Measurements from ENCODE around the gene USHBP1.

Gene USHBP1

GRCh38 chr19:17242431-17243208, 21.9 kb downstream of the USHBP1 start:
- peak overlapping the region; percentile 79 for H3K4me3 ChIP-seq (ENCODE audit: low read depth, low read length)
- no peak for DNase-seq (ENCODE audit: low read depth)
- in situ Hi-C loops (cut with HindIII; ENCODE audit: low sequenced_read_pairs) = loop anchor here (10.0 kb wide), 1 partner anchor 78 kb away; no protein-coding TSS in a partner anchor
- TF ChIP-seq CTCF (IDR thresholded peaks at IDR 0.05; ENCODE audit: low read depth, low read length, missing control alignments) = no peak

DNA sequence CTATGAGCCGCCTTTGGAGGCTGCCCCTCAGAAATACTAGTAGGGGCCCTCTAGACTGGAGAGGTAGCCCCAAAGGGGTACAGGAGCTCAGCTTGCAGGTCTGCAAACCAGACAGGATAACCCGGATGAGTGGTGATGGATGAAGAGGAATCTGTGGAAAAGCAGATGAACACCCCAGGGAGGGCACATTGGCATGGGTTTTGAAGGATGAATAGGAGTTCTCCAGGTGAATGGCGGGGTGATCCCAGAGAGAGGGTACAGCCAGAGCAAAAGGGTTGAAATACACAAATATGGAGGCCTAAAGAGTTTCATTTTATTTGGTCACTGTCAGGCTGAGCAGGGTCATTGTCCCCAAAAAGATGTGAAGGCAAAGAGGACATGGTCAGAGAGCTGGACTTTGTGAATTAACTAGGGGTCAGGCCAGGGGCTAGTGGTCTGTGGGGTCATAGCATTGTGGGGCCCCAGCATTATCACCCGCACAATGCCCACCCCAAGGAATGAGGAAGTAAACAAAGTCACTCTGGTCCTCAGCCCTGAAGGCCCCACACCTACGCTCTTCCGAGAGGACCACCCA, 23.6 kb downstream of the USHBP1 start:
- no peak overlapping the region for H3K4me3 ChIP-seq (ENCODE audit: low read depth, low read length)
- in situ Hi-C loops (cut with HindIII; ENCODE audit: low sequenced_read_pairs) = loop anchor here (10.0 kb wide), 1 partner anchor 76 kb away; no protein-coding TSS in a partner anchor
- no peak for DNase-seq (ENCODE audit: low read depth)
- TF ChIP-seq CTCF (IDR thresholded peaks at IDR 0.05; ENCODE audit: low read depth, low read length, missing control alignments) = no peak

- no peak for DNase-seq (ENCODE audit: low read depth)
- in situ Hi-C loops (cut with HindIII; ENCODE audit: low sequenced_read_pairs) = loop anchor here (10.0 kb wide), 1 partner anchor 75 kb away; no protein-coding TSS in a partner anchor
- no peak for TF ChIP-seq CTCF (IDR thresholded peaks at IDR 0.05; ENCODE audit: low read depth, low read length, missing control alignments)
- H3K4me3 ChIP-seq (ENCODE audit: low read depth, low read length) = no peak overlapping the region
These were observed 24.3 kb downstream of the USHBP1 start for GRCh38 chr19:17240062-17240752.

GRCh38 chr19:17237747-17238706, 26.5 kb downstream of the USHBP1 start:
- TF ChIP-seq CTCF (IDR thresholded peaks at IDR 0.05; ENCODE audit: low read depth, low read length, missing control alignments) = no peak
- in situ Hi-C loops (cut with HindIII; ENCODE audit: low sequenced_read_pairs) = no loop called here
- no peak for DNase-seq (ENCODE audit: low read depth)
- no peak overlapping the region for H3K4me3 ChIP-seq (ENCODE audit: low read depth, low read length)

DNA sequence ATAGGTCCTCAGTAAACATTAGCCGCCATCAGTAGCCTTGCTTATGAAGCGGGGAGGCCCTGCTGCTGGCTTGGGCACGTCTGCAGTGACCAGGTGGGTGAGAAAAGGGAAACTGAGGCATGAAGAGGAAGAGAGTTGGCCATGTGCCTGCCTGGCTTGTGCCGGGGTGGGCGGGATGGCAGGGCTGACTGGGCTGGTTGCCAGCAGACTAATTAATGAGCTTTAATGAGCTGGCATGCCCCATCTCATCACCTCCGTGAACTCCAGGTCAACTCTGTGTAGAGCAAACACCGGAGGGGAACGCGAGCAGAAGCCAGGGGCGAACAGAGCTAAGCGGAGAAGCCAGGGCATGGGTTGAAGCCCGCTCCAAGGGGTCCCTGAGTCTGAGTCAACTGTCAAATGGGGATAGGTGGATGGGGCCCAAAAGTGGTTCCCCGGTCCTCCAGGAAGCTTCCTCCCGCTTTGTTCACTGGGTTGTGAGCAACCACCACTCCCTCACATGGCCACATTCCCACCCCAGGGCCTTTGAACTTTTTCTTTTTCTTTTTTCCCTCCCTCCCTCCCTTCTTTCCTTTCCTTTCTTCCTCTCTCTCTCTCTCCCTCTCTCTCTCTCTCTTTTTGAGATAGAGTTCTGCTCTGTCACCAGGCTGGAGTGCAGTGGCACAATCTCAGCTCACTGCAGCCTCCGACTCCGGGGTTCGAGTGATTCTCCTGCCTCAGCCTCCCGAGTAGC, 27.6 kb downstream of the USHBP1 start:
- TF ChIP-seq CTCF (IDR thresholded peaks at IDR 0.05; ENCODE audit: low read depth, low read length, missing control alignments) = no peak
- DNase-seq (ENCODE audit: low read depth) = no peak
- in situ Hi-C loops (cut with HindIII; ENCODE audit: low sequenced_read_pairs) = no loop called here
- H3K4me3 ChIP-seq (ENCODE audit: low read depth, low read length) = no peak overlapping the region

Measured in astrocyte of the cerebellum (primary cell).